Thyroid gland (tissue), 4 donors: ENCODE results near the gene BRD4.

Experiments
- CTCF ChIP-seq, 6 experiments: fragments of 200-600 bp in 3 of 6; fragments of 450-650 bp in 3 of 6; sonication (generic) in 3 of 6; IDR thresholded peaks; one replicate each; pipeline ENCODE4 v1.5.1; 2016 to 2019; ENCODE audit warnings: antibody characterized with exemption in 6 of 6, mild to moderate bottlenecking in 2 of 6, inconsistent platforms in 1 of 6, moderate library complexity in 1 of 6
- POLR2A ChIP-seq, 2 donors: fragments of 450-650 bp; IDR thresholded peaks; one replicate each; pipeline ENCODE4 v1.6.1; 2017; ENCODE audit warnings: antibody characterized with exemption in 2 of 2, mild to moderate bottlenecking in 2 of 2, moderate library complexity in 1 of 2

DNA sequence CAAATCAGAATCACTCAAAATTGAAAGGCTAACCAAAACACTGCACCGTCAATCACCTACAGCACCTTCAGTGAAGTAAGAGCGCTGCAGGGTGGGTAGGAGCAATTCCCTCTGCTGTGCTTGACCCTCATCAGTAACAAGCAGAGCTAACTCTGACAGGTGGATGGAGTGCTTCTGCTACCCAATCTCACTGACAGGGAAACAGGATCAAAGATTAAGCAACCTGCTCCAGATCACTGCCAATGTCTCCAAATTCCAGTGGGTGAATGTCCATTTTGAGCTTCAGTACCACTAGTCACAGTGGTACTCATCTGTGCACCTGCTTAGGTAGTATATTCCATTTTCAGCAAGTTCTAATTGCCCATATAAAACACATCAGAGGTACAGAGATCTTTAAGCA lies 25.2 kb downstream of the BRD4 start:
- no peak for TF ChIP-seq CTCF (IDR thresholded peaks at IDR 0.05)
- no peak for TF ChIP-seq POLR2A (IDR thresholded peaks at IDR 0.05)
